Endothelial cell of umbilical vein (primary cell): ENCODE data around the gene COL19A1. TPM values are rescaled to one million over a fixed set of nuclear protein-coding genes. Genes with fewer than 3 reads are reported as not detected.

Source experiments
- BruUV-seq: library from RNA; stranded (reverse); fragments of 400-500 nt; replicated peaks from 2 replicates; lab custom pipeline; 2021; lab: Mats Ljungman, UMichigan
- CTCF ChIA-PET: fragments of 300-600, 350-600 bp; sonication (Branson Sonifier 250); formaldehyde crosslinking; loops from one replicate; lab custom pipeline; 2021; ENCODE audit warnings: antibody characterized with exemption, inconsistent platforms; lab: Charles Lee
- POLR2A ChIA-PET: fragments of 300-600, 350-600 bp; sonication (Branson Sonifier 250); formaldehyde crosslinking; loops from one replicate; lab custom pipeline; 2021; ENCODE audit warnings: antibody characterized with exemption, inconsistent platforms; lab: Charles Lee
- DNase-seq: peaks from one replicate; pipeline ENCODE4 v3.0.0-alpha.2; 2011; ENCODE audit warnings: low read depth, low spot score
- FAIRE-seq: peaks from 2 replicates; lab custom pipeline; 2011; peaks lifted over from hg19 to GRCh38; lab: Jason Lieb, UNC
- H2AFZ ChIP-seq: 2 replicates; pipeline ENCODE4 v1.6.0; 2012; ENCODE audit warnings: low read depth, low read length, control low read depth, inconsistent platforms
- H3K27ac ChIP-seq: 2 replicates; pipeline ENCODE4 v1.5.1; 2011; ENCODE audit warnings: low read depth, mild to moderate bottlenecking, control low read depth, low read length, moderate library complexity; ENCODE audit not compliant: insufficient read depth
- H3K27me3 ChIP-seq, 2 experiments: 2 replicates each; pipeline versions ENCODE4 v1.6.0 to v1.6.1; 2011; ENCODE audit warnings: low read length in 2 of 2, mixed read lengths in 1 of 2; ENCODE audit not compliant: control insufficient read depth in 2 of 2, insufficient read depth in 2 of 2
- H3K36me3 ChIP-seq, 2 experiments: 2 replicates in 1 of 2; 3 replicates in 1 of 2; pipeline ENCODE4 v1.5.1; 2011; ENCODE audit warnings: low read length in 2 of 2, mild to moderate bottlenecking in 1 of 2, moderate library complexity in 1 of 2; ENCODE audit not compliant: control insufficient read depth in 2 of 2, insufficient read depth in 2 of 2; ENCODE audit errors: extremely low read depth in 1 of 2
- H3K4me1 ChIP-seq: 3 replicates; pipeline ENCODE4 v1.5.1; 2011; ENCODE audit warnings: mild to moderate bottlenecking, low read length; ENCODE audit not compliant: control insufficient read depth, insufficient read depth; ENCODE audit errors: extremely low read depth
- H3K4me2 ChIP-seq: 2 replicates; pipeline ENCODE4 v1.6.1; 2011; ENCODE audit warnings: low read length, control low read depth, mixed read lengths; ENCODE audit not compliant: insufficient read depth
- H3K4me3 ChIP-seq, 3 experiments: fragments of 200-600 bp in 1 of 3; sonication (generic), shearing (Covaris generic) in 1 of 3; replicated peaks in 1 of 3; 2 replicates each; pipeline ENCODE4 v1.5.1; 2011 to 2016; ENCODE audit warnings: control low read depth in 3 of 3, low read length in 3 of 3, mild to moderate bottlenecking in 2 of 3, inconsistent platforms in 1 of 3, low read depth in 1 of 3, moderate library complexity in 1 of 3; ENCODE audit not compliant: insufficient read depth in 1 of 3
- H3K79me2 ChIP-seq: 2 replicates; pipeline ENCODE4 v1.6.0; 2012; ENCODE audit warnings: low read length, inconsistent platforms; ENCODE audit not compliant: control insufficient read depth, insufficient read depth
- H3K9ac ChIP-seq: replicated peaks from 2 replicates; pipeline ENCODE3; 2011; ENCODE audit warnings: low read length, control low read depth; ENCODE audit not compliant: insufficient read depth; ENCODE audit errors: extremely low read depth
- H3K9me1 ChIP-seq: replicated peaks from 3 replicates; pipeline ENCODE4 v1.6.0; 2011; ENCODE audit warnings: mild to moderate bottlenecking, low read length; ENCODE audit not compliant: control insufficient read depth, insufficient read depth; ENCODE audit errors: extremely low read depth
- H3K9me3 ChIP-seq: replicated peaks from 2 replicates; pipeline ENCODE4 v1.5.1; 2012; ENCODE audit warnings: low read length, inconsistent platforms; ENCODE audit not compliant: control insufficient read depth, insufficient read depth
- H4K20me1 ChIP-seq: replicated peaks from 2 replicates; pipeline ENCODE3; 2011; ENCODE audit warnings: mild to moderate bottlenecking, low read length; ENCODE audit not compliant: control insufficient read depth, insufficient read depth; ENCODE audit errors: extremely low read depth
- MAX ChIP-seq: IDR thresholded peaks from 2 replicates; pipeline ENCODE4 v1.6.1; 2011; ENCODE audit not compliant: insufficient read depth, insufficient read length
- POLR2A ChIP-seq: IDR thresholded peaks from 2 replicates; pipeline ENCODE4 v1.6.1; 2012; ENCODE audit warnings: low read depth, mild to moderate bottlenecking, control low read depth, low read length
- dilution Hi-C: fragments of 300-500 bp; cut with MboI; formaldehyde crosslinking; loops from one replicate; pipeline ENCODE4 v1.15.0; 2019; ENCODE audit warnings: low sequenced_read_pairs; ENCODE audit not compliant: extremely low pct_ligation_motif_present
- intact Hi-C: fragments of 100-400 bp; cut with micrococcal nuclease; formaldehyde crosslinking; loops from one replicate; pipeline ENCODE4 v1.10.0; 2022
- polyA plus RNA-seq, 4 experiments: library from polyadenylated mRNA; depleted of rRNA in 3 of 4; stranded (reverse) in 3 of 4; unstranded in 1 of 4; fragments of >200 nt; gene quantifications; 2 replicates each; pipeline versions ENCODE4 v1.2.1 to v1.2.3, GENCODE V29; 2011 to 2012; ENCODE audit warnings: missing spikeins in 1 of 4
- total RNA-seq: library from RNA; stranded (reverse); gene quantifications from 2 replicates; pipeline ENCODE4 v1.2.3, GENCODE V29; 2021
- TF ChIP-seq, protein P1 (sequence below), 2 donors: IDR thresholded peaks; 1 replicate in 1 of 2; 2 replicates in 1 of 2; pipeline ENCODE4 v1.5.1; 2011; ENCODE audit warnings: low read length in 2 of 2, mild to moderate bottlenecking in 2 of 2, moderate library complexity in 2 of 2, control low read depth in 1 of 2, inconsistent platforms in 1 of 2, low read depth in 1 of 2; ENCODE audit not compliant: insufficient read depth in 1 of 2; ENCODE audit errors: extremely low read depth in 1 of 2

The COL19A1 gene
- total and polyA plus RNA-seq, 2 donors (not counting 3 experiments of a cell fraction or from before 2014, with no cell fraction given), result not detected

DNA sequence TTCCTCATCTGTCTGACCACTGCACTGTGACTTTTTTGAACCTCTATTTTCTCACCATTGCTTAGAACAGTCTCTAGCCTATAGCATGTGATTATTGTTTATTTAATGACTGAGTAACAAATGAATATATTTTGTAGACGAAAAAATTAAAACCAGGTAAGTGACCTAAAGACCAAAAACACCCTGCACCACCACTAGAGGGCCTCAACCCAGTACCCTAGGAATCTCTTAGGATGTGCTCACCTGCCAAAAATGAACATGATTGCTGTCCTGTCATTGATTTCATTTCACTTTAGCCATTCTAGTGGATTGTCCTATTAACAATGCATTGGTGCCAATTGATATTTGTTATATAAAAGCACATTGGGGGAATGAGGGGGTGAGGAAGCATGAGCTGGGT is 237.4 kb downstream of the COL19A1 start:
- no peak overlapping the region for H3K27ac ChIP-seq
- no peaks in the 10 kb centered on the region for H3K9me3 ChIP-seq
- no TSS peak for BruUV-seq
- DNase-seq (no peak), FAIRE-seq (no peak)
- no peaks in the 10 kb centered on the region for H3K79me2 ChIP-seq
- H3K9me1 ChIP-seq, result no peaks in the 10 kb centered on the region
- H3K4me2 ChIP-seq, result no peak overlapping the region
- H3K4me1 ChIP-seq, result no peaks in the 10 kb centered on the region
- H3K9ac ChIP-seq, result no peak overlapping the region
- H2AFZ ChIP-seq, result no peak overlapping the region
- no peak overlapping the region for H3K4me3 ChIP-seq
- intact Hi-C loops, result no loop called here
- H4K20me1 ChIP-seq, result no peaks in the 10 kb centered on the region
- no peaks in the 10 kb centered on the region for H3K27me3 ChIP-seq
- CTCF ChIA-PET, result interaction anchor here (1.2 kb wide), 1 partner anchor 17 kb away, joined by 3 read pairs; no protein-coding TSS in a partner anchor
- no peaks in the 10 kb centered on the region for H3K36me3 ChIP-seq
- TF ChIP-seq MAX, result no peak
- TF ChIP-seq, protein P1, sequence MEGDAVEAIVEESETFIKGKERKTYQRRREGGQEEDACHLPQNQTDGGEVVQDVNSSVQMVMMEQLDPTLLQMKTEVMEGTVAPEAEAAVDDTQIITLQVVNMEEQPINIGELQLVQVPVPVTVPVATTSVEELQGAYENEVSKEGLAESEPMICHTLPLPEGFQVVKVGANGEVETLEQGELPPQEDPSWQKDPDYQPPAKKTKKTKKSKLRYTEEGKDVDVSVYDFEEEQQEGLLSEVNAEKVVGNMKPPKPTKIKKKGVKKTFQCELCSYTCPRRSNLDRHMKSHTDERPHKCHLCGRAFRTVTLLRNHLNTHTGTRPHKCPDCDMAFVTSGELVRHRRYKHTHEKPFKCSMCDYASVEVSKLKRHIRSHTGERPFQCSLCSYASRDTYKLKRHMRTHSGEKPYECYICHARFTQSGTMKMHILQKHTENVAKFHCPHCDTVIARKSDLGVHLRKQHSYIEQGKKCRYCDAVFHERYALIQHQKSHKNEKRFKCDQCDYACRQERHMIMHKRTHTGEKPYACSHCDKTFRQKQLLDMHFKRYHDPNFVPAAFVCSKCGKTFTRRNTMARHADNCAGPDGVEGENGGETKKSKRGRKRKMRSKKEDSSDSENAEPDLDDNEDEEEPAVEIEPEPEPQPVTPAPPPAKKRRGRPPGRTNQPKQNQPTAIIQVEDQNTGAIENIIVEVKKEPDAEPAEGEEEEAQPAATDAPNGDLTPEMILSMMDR (IDR thresholded peaks at IDR 0.05; ENCODE audit: extremely low read depth in 1 of 2, insufficient read depth in 1 of 2, low read depth in 1 of 2, low read length in 2 of 2), result peak in 1 of 2 donors; percentile 23
- dilution Hi-C loops, result no loop called here
- POLR2A ChIA-PET, result no interaction called here

GRCh38 chr6:70107852-70108629 is 241.7 kb downstream of the COL19A1 start:
- Histone ChIP-seq H3K27ac (no peak overlapping the region), H3K79me2 (no peaks in the 10 kb centered on the region), H3K4me1 (no peaks in the 10 kb centered on the region), H3K4me3 (no peak overlapping the region), H2AFZ (no peak overlapping the region), H3K9me1 (no peaks in the 10 kb centered on the region), H3K9ac (no peak overlapping the region), H3K4me2 (no peak overlapping the region), H4K20me1 (no peaks in the 10 kb centered on the region), H3K27me3 (no peaks in the 10 kb centered on the region), H3K36me3 (no peaks in the 10 kb centered on the region), H3K9me3 (no peaks in the 10 kb centered on the region)
- FAIRE-seq (no peak), DNase-seq (peak; percentile 26)
- no TSS peak for BruUV-seq
- ChIA-PET POLR2A (no interaction called here), CTCF (interaction anchor here (0.8 to 1.0 kb wide), 9 partner anchors 9 to 1473 kb away, joined by 3 to 10 read pairs (median 5); partner anchors contain the start of genes ADGRB3 and LMBRD1)
- intact Hi-C loops (loop anchor here (1.0 to 2.0 kb wide), 3 partner anchors 273 to 1470 kb away; no protein-coding TSS in a partner anchor), dilution Hi-C loops (no loop called here)
- TF ChIP-seq, protein P1 (IDR thresholded peaks at IDR 0.05; ENCODE audit: extremely low read depth in 1 of 2, insufficient read depth in 1 of 2, low read depth in 1 of 2, low read length in 2 of 2), result peak; percentile 33 to 35
- TF ChIP-seq POLR2A, result no peak
